Measurements from ENCODE around the gene ESR1. TPM values are rescaled to one million over a fixed set of nuclear protein-coding genes. Genes with fewer than 3 reads are reported as not detected.

Gene ESR1
- total RNA-seq, 1 donor from 2014 or later: 0.05 TPM

- Histone ChIP-seq H2AFZ (ENCODE audit: low read depth, low read length) (peak overlapping the region; percentile 41), H3K9me3 (ENCODE audit: insufficient read depth, low read depth, low read length) (no peaks in the 10 kb centered on the region), H3K4me2 (ENCODE audit: low read length) (peak overlapping the region; percentile 54), H3K27me3 (ENCODE audit: insufficient read depth, low read length) (no peaks in the 10 kb centered on the region), H3K4me3 (ENCODE audit: insufficient read depth, low read depth, low read length) (no peak overlapping the region), H3K27ac (ENCODE audit: low read depth, low read length) (no peak overlapping the region), H4K20me1 (ENCODE audit: insufficient read depth, low read length) (no peaks in the 10 kb centered on the region), H3K4me1 (ENCODE audit: insufficient read depth, low read length) (peaks cover 29% of the 10 kb centered on the region), H3K9ac (ENCODE audit: low read length) (no peak overlapping the region), H3K36me3 (ENCODE audit: insufficient read depth, low read length) (no peaks in the 10 kb centered on the region), H3K79me2 (ENCODE audit: insufficient read depth, low read length) (no peaks in the 10 kb centered on the region)
- DNase-seq (ENCODE audit: low read depth) (no peak), FAIRE-seq (no peak)
- no peak overlapping the region for H3K27ac Mint-ChIP-seq (ENCODE audit: unreplicated experiment)
- H3K36me3 Mint-ChIP-seq (ENCODE audit: low read depth, unreplicated experiment): peaks cover 2% of the 10 kb centered on the region
- peaks cover 8% of the 10 kb centered on the region for H3K9me3 Mint-ChIP-seq (ENCODE audit: unreplicated experiment)
- no peaks in the 10 kb centered on the region for H3K27me3 Mint-ChIP-seq (ENCODE audit: low read depth, unreplicated experiment)
- H3K4me1 Mint-ChIP-seq (ENCODE audit: low read depth, unreplicated experiment): peaks cover 13% of the 10 kb centered on the region
- no peak for TF ChIP-seq EZH2 (IDR thresholded peaks at IDR 0.05; ENCODE audit: insufficient read depth, low read length)
- no peak overlapping the region for H3K4me3 Mint-ChIP-seq (ENCODE audit: unreplicated experiment)
Measured at GRCh38 chr6:152099446-152100182, 292.1 kb downstream of the ESR1 start.

DNA sequence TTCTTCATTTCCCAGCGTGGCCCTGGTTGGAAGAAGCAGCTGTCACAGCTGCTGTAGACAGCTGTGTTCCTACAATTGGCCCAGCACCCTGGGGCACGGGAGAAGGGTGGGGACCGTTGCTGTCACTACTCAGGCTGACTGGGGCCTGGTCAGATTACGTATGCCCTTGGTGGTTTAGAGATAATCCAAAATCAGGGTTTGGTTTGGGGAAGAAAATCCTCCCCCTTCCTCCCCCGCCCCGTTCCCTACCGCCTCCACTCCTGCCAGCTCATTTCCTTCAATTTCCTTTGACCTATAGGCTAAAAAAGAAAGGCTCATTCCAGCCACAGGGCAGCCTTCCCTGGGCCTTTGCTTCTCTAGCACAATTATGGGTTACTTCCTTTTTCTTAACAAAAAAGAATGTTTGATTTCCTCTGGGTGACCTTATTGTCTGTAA, 292.7 kb downstream of the ESR1 start:
- Histone ChIP-seq H3K36me3 (ENCODE audit: insufficient read depth, low read length) (no peaks in the 10 kb centered on the region), H3K4me2 (ENCODE audit: low read length) (peak overlapping the region; percentile 54), H3K9me3 (ENCODE audit: insufficient read depth, low read depth, low read length) (no peaks in the 10 kb centered on the region), H3K4me1 (ENCODE audit: insufficient read depth, low read length) (peaks cover 27% of the 10 kb centered on the region), H3K79me2 (ENCODE audit: insufficient read depth, low read length) (no peaks in the 10 kb centered on the region), H3K9ac (ENCODE audit: low read length) (no peak overlapping the region), H4K20me1 (ENCODE audit: insufficient read depth, low read length) (no peaks in the 10 kb centered on the region), H3K27ac (ENCODE audit: low read depth, low read length) (no peak overlapping the region), H3K27me3 (ENCODE audit: insufficient read depth, low read length) (no peaks in the 10 kb centered on the region), H3K4me3 (ENCODE audit: insufficient read depth, low read depth, low read length) (no peak overlapping the region), H2AFZ (ENCODE audit: low read depth, low read length) (peak overlapping the region; percentile 41)
- Mint-ChIP-seq H3K27ac (ENCODE audit: unreplicated experiment) (no peak overlapping the region), H3K9me3 (ENCODE audit: unreplicated experiment) (peaks cover 8% of the 10 kb centered on the region), H3K27me3 (ENCODE audit: low read depth, unreplicated experiment) (no peaks in the 10 kb centered on the region), H3K4me1 (ENCODE audit: low read depth, unreplicated experiment) (peaks cover 8% of the 10 kb centered on the region), H3K36me3 (ENCODE audit: low read depth, unreplicated experiment) (peaks cover 2% of the 10 kb centered on the region), H3K4me3 (ENCODE audit: unreplicated experiment) (no peak overlapping the region)
- TF ChIP-seq, protein P1, sequence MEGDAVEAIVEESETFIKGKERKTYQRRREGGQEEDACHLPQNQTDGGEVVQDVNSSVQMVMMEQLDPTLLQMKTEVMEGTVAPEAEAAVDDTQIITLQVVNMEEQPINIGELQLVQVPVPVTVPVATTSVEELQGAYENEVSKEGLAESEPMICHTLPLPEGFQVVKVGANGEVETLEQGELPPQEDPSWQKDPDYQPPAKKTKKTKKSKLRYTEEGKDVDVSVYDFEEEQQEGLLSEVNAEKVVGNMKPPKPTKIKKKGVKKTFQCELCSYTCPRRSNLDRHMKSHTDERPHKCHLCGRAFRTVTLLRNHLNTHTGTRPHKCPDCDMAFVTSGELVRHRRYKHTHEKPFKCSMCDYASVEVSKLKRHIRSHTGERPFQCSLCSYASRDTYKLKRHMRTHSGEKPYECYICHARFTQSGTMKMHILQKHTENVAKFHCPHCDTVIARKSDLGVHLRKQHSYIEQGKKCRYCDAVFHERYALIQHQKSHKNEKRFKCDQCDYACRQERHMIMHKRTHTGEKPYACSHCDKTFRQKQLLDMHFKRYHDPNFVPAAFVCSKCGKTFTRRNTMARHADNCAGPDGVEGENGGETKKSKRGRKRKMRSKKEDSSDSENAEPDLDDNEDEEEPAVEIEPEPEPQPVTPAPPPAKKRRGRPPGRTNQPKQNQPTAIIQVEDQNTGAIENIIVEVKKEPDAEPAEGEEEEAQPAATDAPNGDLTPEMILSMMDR (IDR thresholded peaks at IDR 0.05; ENCODE audit: insufficient read depth, low read depth, low read length): no peak
- no peak for TF ChIP-seq EZH2 (IDR thresholded peaks at IDR 0.05; ENCODE audit: insufficient read depth, low read length)
- DNase-seq (ENCODE audit: low read depth): no peak
- no peak for FAIRE-seq

DNA sequence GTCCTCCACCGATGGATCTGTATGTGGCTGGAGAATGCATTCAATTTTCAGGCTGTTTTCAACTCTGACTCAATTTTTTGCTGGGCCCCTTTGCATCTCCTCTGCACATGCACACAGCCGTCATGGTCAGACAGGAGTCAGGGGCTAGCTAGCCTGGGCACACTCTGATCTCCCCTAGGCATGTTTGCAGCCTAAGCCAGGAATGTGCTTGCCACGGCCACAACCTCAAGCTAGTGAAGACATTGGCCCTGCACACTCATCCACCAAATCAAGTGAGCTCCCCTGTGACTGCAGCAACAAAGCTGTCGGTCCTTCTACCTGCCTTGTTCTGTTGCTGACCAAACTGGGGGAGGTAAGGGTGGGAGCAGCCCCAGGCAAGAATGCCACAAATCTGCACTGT, 300.5 kb downstream of the ESR1 start:
- no peaks in the 10 kb centered on the region for H3K36me3 Mint-ChIP-seq (ENCODE audit: low read depth, unreplicated experiment)
- Histone ChIP-seq H3K4me3 (ENCODE audit: insufficient read depth, low read depth, low read length) (no peak overlapping the region), H3K9me3 (ENCODE audit: insufficient read depth, low read depth, low read length) (no peaks in the 10 kb centered on the region), H3K4me1 (ENCODE audit: insufficient read depth, low read length) (no peaks in the 10 kb centered on the region), H3K27me3 (ENCODE audit: insufficient read depth, low read length) (no peaks in the 10 kb centered on the region), H3K36me3 (ENCODE audit: insufficient read depth, low read length) (no peaks in the 10 kb centered on the region), H3K9ac (ENCODE audit: low read length) (no peak overlapping the region), H3K4me2 (ENCODE audit: low read length) (no peak overlapping the region), H3K27ac (ENCODE audit: low read depth, low read length) (no peak overlapping the region), H3K79me2 (ENCODE audit: insufficient read depth, low read length) (no peaks in the 10 kb centered on the region), H2AFZ (ENCODE audit: low read depth, low read length) (no peak overlapping the region), H4K20me1 (ENCODE audit: insufficient read depth, low read length) (no peaks in the 10 kb centered on the region)
- H3K9me3 Mint-ChIP-seq (ENCODE audit: unreplicated experiment): peaks cover 3% of the 10 kb centered on the region
- peaks cover 2% of the 10 kb centered on the region for H3K4me1 Mint-ChIP-seq (ENCODE audit: low read depth, unreplicated experiment)
- DNase-seq (ENCODE audit: low read depth) (no peak), FAIRE-seq (no peak)
- TF ChIP-seq, protein P1 (IDR thresholded peaks at IDR 0.05; ENCODE audit: insufficient read depth, low read depth, low read length): no peak
- TF ChIP-seq EZH2 (IDR thresholded peaks at IDR 0.05; ENCODE audit: insufficient read depth, low read length): no peak
- H3K4me3 Mint-ChIP-seq (ENCODE audit: unreplicated experiment): no peak overlapping the region
- H3K27ac Mint-ChIP-seq (ENCODE audit: unreplicated experiment): no peak overlapping the region
- H3K27me3 Mint-ChIP-seq (ENCODE audit: low read depth, unreplicated experiment): peaks cover 6% of the 10 kb centered on the region
